Activated CD8-positive, alpha-beta memory T cell treated with anti-CD3 and anti-CD28 coated beads for 48 hours (primary cell): ENCODE data around the gene SRRT.
"Not testable (repeated sequence)": the region's sequence is repeated elsewhere in the genome, so short reads cannot be mapped to it uniquely, and the experiment has no call there.

Source experiments
- DNase-seq, 3 experiments: peaks; one replicate each; pipeline ENCODE4 v3.0.0-alpha.2; 2020; ENCODE audit warnings: low read depth in 2 of 3, low spot score in 2 of 3

Gene SRRT

GRCh38 chr7:100893318-100893895 lies 18.5 kb downstream of the SRRT start:
- no peak for DNase-seq

- no peak for DNase-seq
Observed at GRCh38 chr7:100893910-100894721, 19.2 kb downstream of the SRRT start.

GRCh38 chr7:100894860-100895700 lies 20.2 kb downstream of the SRRT start:
- peak in 1 of 3 experiments; percentile 55 for DNase-seq

- no peak for DNase-seq
Observed at GRCh38 chr7:100895701-100895955, 20.7 kb downstream of the SRRT start, which contains the start of gene ACHE. TSS of gene ACHE (minus strand) at chr7:100895888. CDS start at chr7:100894232, 1,656 bp downstream.

GRCh38 chr7:100895956-100896731 lies 21.2 kb downstream of the SRRT start:
- DNase-seq, result no peak

GRCh38 chr7:100896732-100897608 lies 22.1 kb downstream of the SRRT start:
- no peak for DNase-seq

- DNase-seq, result no peak
Observed at GRCh38 chr7:100897772-100898454, 23.0 kb downstream of the SRRT start.

GRCh38 chr7:100899432-100899831 lies 24.5 kb downstream of the SRRT start:
- DNase-seq, result no peak

- DNase-seq, result no peak
Observed at GRCh38 chr7:100900978-100901377, 26.1 kb downstream of the SRRT start.

GRCh38 chr7:100901921-100902332 lies 27.0 kb downstream of the SRRT start:
- no peak for DNase-seq

GRCh38 chr7:100902638-100903037 lies 27.7 kb downstream of the SRRT start:
- no peak for DNase-seq

- DNase-seq, result no peak
Observed at GRCh38 chr7:100908512-100908911, 33.6 kb downstream of the SRRT start.

GRCh38 chr7:100910443-100910842 lies 35.5 kb downstream of the SRRT start:
- DNase-seq, result not testable (repeated sequence)

GRCh38 chr7:100911484-100911883 lies 36.6 kb downstream of the SRRT start:
- DNase-seq, result no peak

GRCh38 chr7:100914208-100914878 lies 39.4 kb downstream of the SRRT start:
- no peak for DNase-seq

- no peak for DNase-seq
Observed at GRCh38 chr7:100914879-100915447, 40.1 kb downstream of the SRRT start.

- DNase-seq, result not testable (repeated sequence)
Observed at GRCh38 chr7:100919335-100919734, 44.4 kb downstream of the SRRT start.

- not testable (repeated sequence) for DNase-seq
Observed at GRCh38 chr7:100919779-100920437, 45.0 kb downstream of the SRRT start.
